Placental pericyte (primary cell): Measurements from ENCODE around the gene OR4C11. TPM values are rescaled to one million over a fixed set of nuclear protein-coding genes. Genes with fewer than 3 reads are reported as not detected.

Source experiments
- total RNA-seq: library from RNA; depleted of rRNA; stranded (reverse); fragments of >200 nt; gene quantifications from 2 replicates; pipeline ENCODE4 v1.2.3, GENCODE V29; 2012

The OR4C11 gene
- not detected in 2 replicates for total RNA-seq

DNA sequence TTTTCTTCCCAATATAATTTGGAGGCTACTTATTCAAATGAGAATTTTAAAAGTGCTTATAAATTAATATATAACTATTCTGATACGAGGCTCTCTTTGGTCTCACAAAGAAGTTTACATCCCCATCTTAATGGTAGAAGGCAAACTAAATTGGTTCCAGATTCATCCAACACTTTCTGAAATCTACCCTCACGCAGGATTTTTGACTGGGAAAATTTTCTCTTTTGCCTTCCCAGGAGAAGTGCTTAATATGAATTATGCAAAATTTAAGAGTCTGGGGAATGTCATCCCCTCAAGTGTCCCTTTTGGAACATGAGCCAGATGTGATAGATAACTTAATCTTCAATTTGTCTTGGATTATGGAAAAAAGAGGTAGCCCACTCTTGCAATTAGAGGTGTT, at the start of gene OR4C11:
TSS of gene OR4C11 (minus strand) at position 101 of the 400 bp plus-strand sequence. CDS start 3,272 bp downstream, outside the sequence.

DNA sequence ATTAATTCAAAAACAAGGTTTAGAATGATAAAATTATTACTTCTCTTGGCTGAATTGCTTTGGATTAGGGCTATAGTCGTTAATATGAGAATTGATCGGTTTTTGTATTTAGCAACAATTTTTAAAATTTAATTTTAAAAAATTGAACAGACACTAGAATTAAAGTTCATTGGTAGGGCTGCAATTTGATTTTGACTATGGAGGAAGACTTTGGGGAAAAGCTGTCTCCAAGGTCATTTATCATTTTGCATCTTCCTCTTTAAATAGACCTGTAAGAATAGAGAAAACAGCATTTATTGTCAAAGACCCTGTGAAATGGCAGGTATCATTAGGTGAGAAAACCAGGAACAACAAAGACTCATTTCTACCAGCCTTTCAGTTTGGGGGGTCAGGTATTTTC, 40.6 kb upstream of the OR4C11 start, which contains the start of gene OR4S2:
TSS of gene OR4S2 (plus strand) at position 301 of the 400 bp plus-strand sequence. CDS start 2,577 bp downstream, outside the sequence.

DNA sequence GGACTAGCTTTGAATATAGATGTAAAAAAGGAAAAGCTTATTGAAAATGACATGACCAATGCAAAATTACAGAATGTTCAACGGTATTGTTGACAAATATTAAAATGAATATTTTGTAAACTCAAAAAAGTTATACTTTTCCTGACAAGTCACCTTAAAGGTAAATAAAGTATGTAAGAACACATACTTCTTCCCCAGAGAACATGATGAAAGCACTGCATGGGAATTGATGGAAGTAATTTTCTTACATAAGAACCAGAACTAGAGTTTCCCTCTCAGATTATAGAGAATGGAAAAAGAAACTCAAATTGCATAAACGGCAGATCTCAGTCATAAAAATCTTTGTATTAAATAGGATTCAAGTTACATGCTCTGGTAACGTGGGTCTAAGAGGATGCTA, 27.4 kb upstream of the OR4C11 start, which contains the start of gene OR4P4:
TSS of gene OR4P4 (plus strand) at position 301 of the 400 bp plus-strand sequence.

DNA sequence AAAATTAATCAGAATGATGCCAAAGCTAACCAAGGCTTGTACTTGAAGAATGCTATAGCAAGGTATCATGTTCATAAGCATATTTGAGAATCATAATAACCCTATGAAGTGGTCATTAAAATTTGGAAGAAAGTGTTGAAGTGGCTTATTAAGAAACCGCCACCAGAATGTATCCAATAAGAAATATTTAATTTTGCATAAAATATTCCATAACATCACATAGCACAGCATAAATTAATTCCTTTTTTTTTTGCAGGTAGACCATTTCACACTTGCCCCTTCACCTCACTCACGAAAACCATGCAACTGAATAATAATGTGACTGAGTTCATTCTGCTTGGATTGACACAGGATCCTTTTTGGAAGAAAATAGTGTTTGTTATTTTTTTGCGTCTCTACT, 35.6 kb downstream of the OR4C11 start, which contains the start of gene OR4C16:
TSS of gene OR4C16 (plus strand) at position 301 of the 400 bp plus-strand sequence. CDS start at position 301, 0 bp downstream.

GRCh38 chr11:55554169-55554568, 53.3 kb downstream of the OR4C11 start, which contains the start of gene OR4C15:
Gene OR4C15, plus strand, starts transcription at chr11:55554469. Its CDS starts 0 bp downstream, at chr11:55554469.

Other genes with a start within 250 kb of the OR4C11 start
- gene OR4A15, start 239.7 kb downstream of the OR4C11 start, total RNA-seq: not detected in 2 replicates
- gene OR4C15, start 53.2 kb downstream of the OR4C11 start, total RNA-seq: not detected in 2 replicates
- not detected in 2 replicates for gene OR4C16, start 35.5 kb downstream of the OR4C11 start, total RNA-seq
- not detected in 2 replicates for gene OR4P4, start 27.5 kb upstream of the OR4C11 start, total RNA-seq
- gene OR4S2, start 40.7 kb upstream of the OR4C11 start, total RNA-seq: not detected in 2 replicates
- gene OR4C6, start 54.6 kb upstream of the OR4C11 start, total RNA-seq: not detected in 2 replicates
- gene OR5D13, start 165.8 kb upstream of the OR4C11 start, total RNA-seq: not detected in 2 replicates
- gene OR5D14, start 187.9 kb upstream of the OR4C11 start, total RNA-seq: not detected in 2 replicates
- not detected in 2 replicates for gene OR5L1, start 203.7 kb upstream of the OR4C11 start, total RNA-seq
- gene OR5D18, start 212.0 kb upstream of the OR4C11 start, total RNA-seq: not detected in 2 replicates
- not detected in 2 replicates for gene OR5L2, start 219.6 kb upstream of the OR4C11 start, total RNA-seq
- not detected in 2 replicates for gene OR5D16, start 231.1 kb upstream of the OR4C11 start, total RNA-seq